Astrocyte (in vitro differentiated cells and primary cell): ENCODE results near the gene STRN4.

ENCODE experiments used
- EZH2 ChIP-seq: IDR thresholded peaks from 2 replicates; pipeline ENCODE4 v1.6.1; 2012; ENCODE audit warnings: mild to moderate bottlenecking, low read length, inconsistent platforms; ENCODE audit not compliant: insufficient read depth
- TF ChIP-seq, protein P1 (sequence below): IDR thresholded peaks from 2 replicates; pipeline ENCODE4 v1.5.1; 2011; ENCODE audit warnings: low read depth, mild to moderate bottlenecking, inconsistent platforms, low read length, moderate library complexity; ENCODE audit not compliant: insufficient read depth

DNA sequence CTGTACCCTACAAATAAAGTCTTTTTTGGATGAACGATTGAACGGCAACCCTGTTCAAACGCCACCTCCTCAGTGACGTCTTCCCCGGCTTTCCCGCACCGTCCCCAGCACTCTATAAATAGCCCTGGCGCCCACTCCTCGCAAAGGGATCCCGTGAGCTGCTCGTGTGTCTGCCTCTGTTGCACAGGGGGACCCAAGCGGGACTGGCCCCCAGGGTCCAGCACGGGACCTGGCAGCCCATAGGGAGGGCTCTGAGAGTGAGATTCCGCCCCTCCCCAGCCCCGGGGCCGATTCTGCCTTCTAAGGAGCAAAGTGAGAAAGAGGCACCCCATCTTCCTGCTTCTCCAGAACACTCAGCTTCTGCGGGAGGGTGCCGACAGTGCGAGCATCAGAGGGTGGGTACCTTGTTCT is 8.5 kb downstream of the STRN4 start:
- TF ChIP-seq, protein P1, sequence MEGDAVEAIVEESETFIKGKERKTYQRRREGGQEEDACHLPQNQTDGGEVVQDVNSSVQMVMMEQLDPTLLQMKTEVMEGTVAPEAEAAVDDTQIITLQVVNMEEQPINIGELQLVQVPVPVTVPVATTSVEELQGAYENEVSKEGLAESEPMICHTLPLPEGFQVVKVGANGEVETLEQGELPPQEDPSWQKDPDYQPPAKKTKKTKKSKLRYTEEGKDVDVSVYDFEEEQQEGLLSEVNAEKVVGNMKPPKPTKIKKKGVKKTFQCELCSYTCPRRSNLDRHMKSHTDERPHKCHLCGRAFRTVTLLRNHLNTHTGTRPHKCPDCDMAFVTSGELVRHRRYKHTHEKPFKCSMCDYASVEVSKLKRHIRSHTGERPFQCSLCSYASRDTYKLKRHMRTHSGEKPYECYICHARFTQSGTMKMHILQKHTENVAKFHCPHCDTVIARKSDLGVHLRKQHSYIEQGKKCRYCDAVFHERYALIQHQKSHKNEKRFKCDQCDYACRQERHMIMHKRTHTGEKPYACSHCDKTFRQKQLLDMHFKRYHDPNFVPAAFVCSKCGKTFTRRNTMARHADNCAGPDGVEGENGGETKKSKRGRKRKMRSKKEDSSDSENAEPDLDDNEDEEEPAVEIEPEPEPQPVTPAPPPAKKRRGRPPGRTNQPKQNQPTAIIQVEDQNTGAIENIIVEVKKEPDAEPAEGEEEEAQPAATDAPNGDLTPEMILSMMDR, result no peak
- no peak for TF ChIP-seq EZH2
